ENCODE results near the gene RILPL2. TPM values are rescaled to one million over a fixed set of nuclear protein-coding genes. Genes with fewer than 3 reads are reported as not detected.

The RILPL2 gene
- total and polyA plus RNA-seq, 2 of the 13 experiments (the other 11 are each of a cell fraction or from before 2014, with no cell fraction given), result 2.7 to 8.1 TPM

GRCh38 chr12:123465084-123465483, 28.6 kb upstream of the RILPL2 start:
- WGBS (ENCODE audit: low lambda C conversion rate), result 100% methylated on average over 4 of the region's 4 CpGs
- peaks cover 13% of the 10 kb centered on the region for H3K4me1 ChIP-seq (ENCODE audit: insufficient read depth, low read length)
- H3K9me3 ChIP-seq (ENCODE audit: low read length), result no peaks in the 10 kb centered on the region
- H4K20me1 ChIP-seq (ENCODE audit: insufficient read depth, low read length), result no peaks in the 10 kb centered on the region
- no TSS peak for BruUV-seq (replicated peaks)
- H3K79me2 ChIP-seq (ENCODE audit: insufficient read depth, low read length), result peaks cover 16% of the 10 kb centered on the region
- intact Hi-C loops (cut with micrococcal nuclease; ENCODE audit: unreplicated experiment) (no loop called here), in situ Hi-C loops (cut with HindIII; ENCODE audit: extremely low pct_ligation_motif_present, low pct_unique_long_range_greater_than_20kb) (no loop called here)
- no peak overlapping the region for H2AFZ ChIP-seq (ENCODE audit: low read length)
- no peak for FAIRE-seq
- H3K4me3 ChIP-seq (replicated peaks in 1 of 3; ENCODE audit: insufficient read depth in 1 of 3, low read depth in 2 of 3, low read length in 3 of 3), result no peak overlapping the region
- H3K27ac ChIP-seq (ENCODE audit: extremely low read length, insufficient read depth, low read length), result no peak overlapping the region
- DNase-seq (ENCODE audit: low spot score), result no peak
- POLR2A ChIA-PET, result no interaction called here
- no peak overlapping the region for H3K4me2 ChIP-seq (ENCODE audit: low read depth, low read length)
- H3K27me3 ChIP-seq (ENCODE audit: control insufficient read depth in 1 of 2, insufficient read depth in 2 of 2, low read length in 2 of 2), result no peaks in the 10 kb centered on the region
- TF ChIP-seq THAP7 (CRISPR knock-in tag; IDR thresholded peaks at IDR 0.05) (no peak), ZNF850 (CRISPR knock-in tag; conservative IDR thresholded peaks at IDR 0.05) (no peak), ZNF556 (CRISPR knock-in tag; IDR thresholded peaks at IDR 0.05; ENCODE audit: borderline replicate concordance) (no peak), DR1 (CRISPR knock-in tag; IDR thresholded peaks at IDR 0.05) (no peak), ZFP1 (CRISPR knock-in tag; IDR thresholded peaks at IDR 0.05) (no peak), CEBPB (IDR thresholded peaks at IDR 0.05; ENCODE audit: borderline replicate concordance, low read depth, low read length) (no peak), ZNF687 (CRISPR knock-in tag; IDR thresholded peaks at IDR 0.05) (no peak), THAP11 (CRISPR knock-in tag; IDR thresholded peaks at IDR 0.05) (no peak), THAP8 (CRISPR knock-in tag; IDR thresholded peaks at IDR 0.05; ENCODE audit: borderline replicate concordance) (no peak), SYNCRIP (IDR thresholded peaks at IDR 0.05; ENCODE audit: insufficient read depth, low read depth, low read length) (no peak), HNF1A (IDR thresholded peaks at IDR 0.05; ENCODE audit: low read depth) (no peak), HNF1A (CRISPR knock-in tag; IDR thresholded peaks at IDR 0.05; ENCODE audit: borderline replicate concordance) (no peak), ZNF224 (CRISPR knock-in tag; IDR thresholded peaks at IDR 0.05) (no peak), NCOA1 (CRISPR knock-in tag; IDR thresholded peaks at IDR 0.05) (no peak), ZSCAN22 (CRISPR knock-in tag; IDR thresholded peaks at IDR 0.05) (no peak), CCDC6 (CRISPR knock-in tag; IDR thresholded peaks at IDR 0.05) (no peak), FOXP1 (IDR thresholded peaks at IDR 0.05) (no peak), FOXP1 (CRISPR knock-in tag; IDR thresholded peaks at IDR 0.05) (no peak)
- ATAC-seq, result no peak
- peaks cover 4 to 18% of the 10 kb centered on the region in 2 experiments; a peak in 4 of 5 replicates for H3K36me3 ChIP-seq (replicated peaks in 1 of 2; ENCODE audit: control insufficient read depth in 1 of 2, insufficient read depth in 2 of 2, low read length in 2 of 2)
- CTCF ChIA-PET (ENCODE audit: low intra/inter-chr PET ratio, low total read pairs), result no interaction called here
- H3K9ac ChIP-seq (ENCODE audit: insufficient read depth, low read depth, low read length), result no peak overlapping the region

All from HepG2 (cell line).